Measurements from ENCODE around the gene NOD2.

GRCh38 chr16:50696126-50696525 is 2.7 kb downstream of the NOD2 start:
- TF ChIP-seq, protein P1, sequence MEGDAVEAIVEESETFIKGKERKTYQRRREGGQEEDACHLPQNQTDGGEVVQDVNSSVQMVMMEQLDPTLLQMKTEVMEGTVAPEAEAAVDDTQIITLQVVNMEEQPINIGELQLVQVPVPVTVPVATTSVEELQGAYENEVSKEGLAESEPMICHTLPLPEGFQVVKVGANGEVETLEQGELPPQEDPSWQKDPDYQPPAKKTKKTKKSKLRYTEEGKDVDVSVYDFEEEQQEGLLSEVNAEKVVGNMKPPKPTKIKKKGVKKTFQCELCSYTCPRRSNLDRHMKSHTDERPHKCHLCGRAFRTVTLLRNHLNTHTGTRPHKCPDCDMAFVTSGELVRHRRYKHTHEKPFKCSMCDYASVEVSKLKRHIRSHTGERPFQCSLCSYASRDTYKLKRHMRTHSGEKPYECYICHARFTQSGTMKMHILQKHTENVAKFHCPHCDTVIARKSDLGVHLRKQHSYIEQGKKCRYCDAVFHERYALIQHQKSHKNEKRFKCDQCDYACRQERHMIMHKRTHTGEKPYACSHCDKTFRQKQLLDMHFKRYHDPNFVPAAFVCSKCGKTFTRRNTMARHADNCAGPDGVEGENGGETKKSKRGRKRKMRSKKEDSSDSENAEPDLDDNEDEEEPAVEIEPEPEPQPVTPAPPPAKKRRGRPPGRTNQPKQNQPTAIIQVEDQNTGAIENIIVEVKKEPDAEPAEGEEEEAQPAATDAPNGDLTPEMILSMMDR (IDR thresholded peaks at IDR 0.05): no peak
- TF ChIP-seq POLR2AphosphoS5 (IDR thresholded peaks at IDR 0.05): no peak
- no peak for TF ChIP-seq POLR2A (IDR thresholded peaks at IDR 0.05)

Data from transverse colon (tissue), 4 donors.